OCI-LY7 (cell line): ENCODE measurements around the gene HOXA4. TPM values are rescaled to one million over a fixed set of nuclear protein-coding genes. Genes with fewer than 3 reads are reported as not detected.

Experiments used
- BruUV-seq: library from RNA; stranded (reverse); fragments of 400-500 nt; replicated peaks from 2 replicates; lab custom pipeline; 2021; lab: Mats Ljungman, UMichigan
- CTCF ChIA-PET: fragments of 300-600 bp; sonication (Branson Sonifier 250); formaldehyde crosslinking; loops from one replicate; lab custom pipeline; 2022; ENCODE audit warnings: antibody characterized with exemption; ENCODE audit not compliant: unreplicated experiment; lab: Charles Lee
- POLR2A ChIA-PET: fragments of 300-600 bp; sonication (Branson Sonifier 250); formaldehyde crosslinking; loops from one replicate; lab custom pipeline; 2022; ENCODE audit warnings: antibody characterized with exemption; lab: Charles Lee
- DNase-seq: peaks from one replicate; pipeline ENCODE4 v3.0.0-alpha.2; 2015; ENCODE audit warnings: low spot score
- H2AFZ ChIP-seq: fragments of 200-600 bp; sonication (generic), shearing (Covaris generic); 2 replicates; pipeline ENCODE4 v1.6.1; 2014; ENCODE audit warnings: mild to moderate bottlenecking, antibody characterized with exemption, low read length, moderate library complexity
- H3K27ac ChIP-seq: fragments of 200-600 bp; sonication (generic); 2 replicates; pipeline ENCODE4 v1.5.1; 2014; ENCODE audit warnings: mixed run types, low read depth, mild to moderate bottlenecking, moderate library complexity, low read length, inconsistent platforms; ENCODE audit not compliant: poor library complexity, severe bottlenecking
- H3K36me3 ChIP-seq: fragments of 200-600 bp; sonication (generic); 2 replicates; pipeline ENCODE4 v1.6.1; 2014; ENCODE audit warnings: mild to moderate bottlenecking, antibody characterized with exemption, low read length, moderate library complexity, mixed read lengths; ENCODE audit not compliant: insufficient read depth
- H3K4me1 ChIP-seq: fragments of 200-600 bp; sonication (generic); 2 replicates; pipeline ENCODE4 v1.5.1; 2014; ENCODE audit warnings: mild to moderate bottlenecking, low read length; ENCODE audit not compliant: insufficient read depth, poor library complexity, severe bottlenecking
- H3K4me2 ChIP-seq: fragments of 200-600 bp; sonication (generic); 2 replicates; pipeline ENCODE4 v1.6.1; 2014; ENCODE audit warnings: mild to moderate bottlenecking, low read length
- H3K4me3 ChIP-seq: fragments of 200-600 bp; sonication (generic); 2 replicates; pipeline ENCODE4 v1.5.1; 2014; ENCODE audit warnings: mild to moderate bottlenecking, low read depth, low read length; ENCODE audit not compliant: poor library complexity, severe bottlenecking
- H3K79me2 ChIP-seq: fragments of 200-600 bp; sonication (generic); 2 replicates; pipeline ENCODE4 v1.6.1; 2016; ENCODE audit warnings: low read depth, mild to moderate bottlenecking, low read length, moderate library complexity, mixed read lengths; ENCODE audit not compliant: insufficient read depth
- H3K9me2 ChIP-seq: fragments of 200-600 bp; sonication (generic); 2 replicates; pipeline ENCODE4 v1.6.1; 2016; ENCODE audit warnings: mild to moderate bottlenecking, low read length, mixed read lengths; ENCODE audit not compliant: insufficient read depth
- H3K9me3 ChIP-seq: fragments of 200-600 bp; sonication (generic); 2 replicates; pipeline ENCODE4 v1.6.1; 2014; ENCODE audit warnings: mild to moderate bottlenecking, mixed run types, low read length, mixed read lengths
- H4K20me1 ChIP-seq: fragments of 200-600 bp; sonication (generic); 2 replicates; pipeline ENCODE4 v1.6.1; 2014; ENCODE audit warnings: mild to moderate bottlenecking, antibody characterized with exemption, low read length, moderate library complexity, mixed read lengths; ENCODE audit not compliant: insufficient read depth
- CTCF ChIP-seq: fragments of 200-600 bp; sonication (generic); conservative IDR thresholded peaks from 2 replicates; pipeline ENCODE4 v1.5.1; 2014; ENCODE audit warnings: mild to moderate bottlenecking, antibody characterized with exemption, low read length, moderate library complexity, mixed read lengths
- EZH2phosphoT487 ChIP-seq: fragments of 200-600 bp; sonication (generic); IDR thresholded peaks from 2 replicates; pipeline ENCODE4 v1.6.1; 2018; ENCODE audit warnings: low read depth, borderline replicate concordance, mild to moderate bottlenecking, mixed run types, antibody characterized with exemption, low read length, moderate library complexity, mixed read lengths
- intact Hi-C: fragments of 100-400 bp; cut with micrococcal nuclease; formaldehyde crosslinking; loops from one replicate; pipeline ENCODE4 v1.10.0; 2022; ENCODE audit not compliant: unreplicated experiment
- total RNA-seq, 2 experiments: library from RNA; depleted of rRNA in 1 of 2; stranded (reverse); fragments of >200 nt in 1 of 2; shearing (Covaris generic) in 1 of 2; gene quantifications; 2 replicates each; pipeline ENCODE4 v1.2.3, GENCODE V29; 2014 to 2022

Gene HOXA4
- total RNA-seq, 2 experiments from 2014 or later: 2.0 TPM; not detected in 1

GRCh38 chr7:27166531-27167505 is 36.3 kb upstream of the HOXA4 start:
- no peak for DNase-seq
- Histone ChIP-seq H3K27ac (no peak overlapping the region), H2AFZ (no peak overlapping the region), H3K9me3 (no peaks in the 10 kb centered on the region), H3K79me2 (no peaks in the 10 kb centered on the region), H4K20me1 (no peaks in the 10 kb centered on the region), H3K4me1 (no peaks in the 10 kb centered on the region), H3K4me3 (no peak overlapping the region), H3K9me2 (no peaks in the 10 kb centered on the region), H3K36me3 (no peaks in the 10 kb centered on the region), H3K4me2 (no peak overlapping the region)
- ChIA-PET CTCF (no interaction called here), POLR2A (no interaction called here)
- no TSS peak for BruUV-seq
- no peak for TF ChIP-seq CTCF
- no peak for TF ChIP-seq EZH2phosphoT487
- intact Hi-C loops: no loop called here

GRCh38 chr7:27165996-27166530 is 35.5 kb upstream of the HOXA4 start:
- ChIA-PET POLR2A (no interaction called here), CTCF (no interaction called here)
- H3K4me1 ChIP-seq: no peaks in the 10 kb centered on the region
- no peak overlapping the region for H2AFZ ChIP-seq
- H3K4me2 ChIP-seq: no peak overlapping the region
- H3K27ac ChIP-seq: no peak overlapping the region
- no peaks in the 10 kb centered on the region for H3K36me3 ChIP-seq
- no peaks in the 10 kb centered on the region for H4K20me1 ChIP-seq
- intact Hi-C loops: no loop called here
- TF ChIP-seq EZH2phosphoT487 (no peak), CTCF (no peak)
- no peaks in the 10 kb centered on the region for H3K79me2 ChIP-seq
- BruUV-seq: no TSS peak
- H3K9me3 ChIP-seq: no peaks in the 10 kb centered on the region
- H3K9me2 ChIP-seq: no peaks in the 10 kb centered on the region
- H3K4me3 ChIP-seq: no peak overlapping the region
- no peak for DNase-seq
